CD14-positive monocyte (primary cell): ENCODE results near the gene EN2. TPM values are rescaled to one million over a fixed set of nuclear protein-coding genes. Genes with fewer than 3 reads are reported as not detected.

Experiments
- DNase-seq, 3 donors: peaks; one replicate each; pipeline ENCODE4 v3.0.0-alpha.2; 2011 to 2022
- H2AFZ ChIP-seq: 2 replicates; pipeline ENCODE4 v1.6.0; 2012; ENCODE audit warnings: mild to moderate bottlenecking, low read depth, low read length, inconsistent platforms; ENCODE audit not compliant: insufficient read depth, poor library complexity, severe bottlenecking
- H3K27ac ChIP-seq, 2 donors: 1 replicate in 1 of 2; 2 replicates in 1 of 2; pipeline ENCODE4 v1.5.1; 2012 to 2013; ENCODE audit warnings: low read length in 2 of 2, control low read depth in 1 of 2, inconsistent platforms in 1 of 2, low read depth in 1 of 2, mild to moderate bottlenecking in 1 of 2
- H3K27me3 ChIP-seq, 2 donors: one replicate each; pipeline versions ENCODE4 v1.6.0 to v1.6.1; 2011 to 2013; ENCODE audit warnings: low read length in 2 of 2; ENCODE audit not compliant: control insufficient read depth in 2 of 2, insufficient read depth in 2 of 2
- H3K36me3 ChIP-seq, 2 donors: replicated peaks in 1 of 2; 1 replicate in 1 of 2; 2 replicates in 1 of 2; pipeline versions ENCODE4 v1.5.1 to v1.6.1; 2012 to 2013; ENCODE audit warnings: low read length in 2 of 2, control low read depth in 1 of 2, inconsistent platforms in 1 of 2, mild to moderate bottlenecking in 1 of 2; ENCODE audit not compliant: insufficient read depth in 2 of 2, control insufficient read depth in 1 of 2
- H3K4me1 ChIP-seq, 2 donors: 1 replicate in 1 of 2; 2 replicates in 1 of 2; pipeline versions ENCODE4 v1.5.1 to v1.6.1; 2012 to 2013; ENCODE audit warnings: low read length in 2 of 2, control low read depth in 1 of 2, inconsistent platforms in 1 of 2, mild to moderate bottlenecking in 1 of 2, moderate library complexity in 1 of 2; ENCODE audit not compliant: insufficient read depth in 2 of 2, control insufficient read depth in 1 of 2
- H3K4me2 ChIP-seq: replicated peaks from 2 replicates; pipeline ENCODE3; 2012; ENCODE audit warnings: low read length, moderate library complexity, mild to moderate bottlenecking; ENCODE audit not compliant: poor library complexity, severe bottlenecking; ENCODE audit errors: extremely low read depth
- H3K4me3 ChIP-seq, 3 experiments: fragments of 200-600 bp in 1 of 3; sonication (generic) in 1 of 3; replicated peaks in 1 of 3; 1 replicate in 2 of 3; 2 replicates in 1 of 3; pipeline ENCODE4 v1.5.1; 2011 to 2013; ENCODE audit warnings: low read length in 3 of 3, mild to moderate bottlenecking in 3 of 3, control low read depth in 2 of 3, low read depth in 2 of 3, inconsistent platforms in 1 of 3, moderate library complexity in 1 of 3
- H3K79me2 ChIP-seq: 2 replicates; pipeline ENCODE4 v1.6.0; 2012; ENCODE audit warnings: mild to moderate bottlenecking, control low read depth, inconsistent platforms, low read length, moderate library complexity; ENCODE audit not compliant: insufficient read depth
- H3K9ac ChIP-seq: 2 replicates; pipeline ENCODE4 v1.6.0; 2017; ENCODE audit warnings: low read length, mild to moderate bottlenecking; ENCODE audit not compliant: insufficient read depth, poor library complexity, severe bottlenecking
- H3K9me3 ChIP-seq, 2 donors: replicated peaks in 1 of 2; 1 replicate in 1 of 2; 2 replicates in 1 of 2; pipeline versions ENCODE4 v1.5.1 to v1.6.1; 2012 to 2013; ENCODE audit warnings: low read length in 2 of 2, control low read depth in 1 of 2; ENCODE audit not compliant: control insufficient read depth in 1 of 2, insufficient read depth in 1 of 2
- H4K20me1 ChIP-seq: 2 replicates; pipeline ENCODE4 v1.6.0; 2012; ENCODE audit warnings: mild to moderate bottlenecking, low read length, control low read depth, moderate library complexity; ENCODE audit not compliant: insufficient read depth
- H3K27ac Mint-ChIP-seq, 7 donors: one replicate each; pipeline ENCODE4 v1.8.0; 2020; ENCODE audit warnings: mild to moderate bottlenecking in 7 of 7, mixed read lengths in 7 of 7, moderate library complexity in 6 of 7, inconsistent platforms in 2 of 7
- H3K27me3 Mint-ChIP-seq, 3 donors: one replicate each; pipeline ENCODE4 v1.8.0; 2021 to 2022; ENCODE audit warnings: low read depth in 3 of 3, mild to moderate bottlenecking in 3 of 3, mixed read lengths in 3 of 3, moderate library complexity in 3 of 3, inconsistent platforms in 1 of 3
- H3K36me3 Mint-ChIP-seq, 2 donors: one replicate each; pipeline ENCODE4 v1.8.0; 2020; ENCODE audit warnings: mixed read lengths in 2 of 2, inconsistent platforms in 1 of 2, mild to moderate bottlenecking in 1 of 2
- H3K4me1 Mint-ChIP-seq: one replicate; pipeline ENCODE4 v1.8.0; 2020; ENCODE audit warnings: mild to moderate bottlenecking, mixed read lengths
- H3K4me3 Mint-ChIP-seq, 2 donors: one replicate each; pipeline ENCODE4 v1.8.0; 2020; ENCODE audit warnings: mild to moderate bottlenecking in 2 of 2, mixed read lengths in 2 of 2, moderate library complexity in 1 of 2
- H3K9me3 Mint-ChIP-seq, 7 donors: one replicate each; pipeline ENCODE4 v1.8.0; 2020 to 2022; ENCODE audit warnings: mixed read lengths in 7 of 7, mild to moderate bottlenecking in 6 of 7, moderate library complexity in 6 of 7, inconsistent platforms in 2 of 7
- CTCF ChIP-seq: fragments of 200-600 bp; IDR thresholded peaks from one replicate; pipeline ENCODE4 v1.8.0; 2022; ENCODE audit warnings: antibody characterized with exemption, mild to moderate bottlenecking
- WGBS: methylation state at CpG from one replicate; pipeline ENCODE4 v1.1.5; 2013; ENCODE audit warnings: missing lambda C conversion rate; ENCODE audit not compliant: insufficient coverage; 5-methylcytosine and 5-hydroxymethylcytosine counted together
- intact Hi-C, 2 donors: fragments of 100-400 bp; cut with micrococcal nuclease; formaldehyde crosslinking; loops; one replicate each; pipeline versions ENCODE4 v1.15.0 to v1.15.1; 2023
- polyA plus RNA-seq, 3 donors: library from polyadenylated mRNA; depleted of rRNA in 1 of 3; unstranded in 2 of 3; stranded (reverse) in 1 of 3; fragments of 300-500 nt in 2 of 3; fragments of >200 nt in 1 of 3; fragmentation: Illumina TruSeq in 2 of 3; gene quantifications; 1 replicate in 2 of 3; 2 replicates in 1 of 3; pipeline ENCODE4 v1.2.3, GENCODE V29; 2012 to 2021

The EN2 gene
- polyA plus RNA-seq, 3 donors = not detected

- H3K79me2 ChIP-seq = no peaks in the 10 kb centered on the region
- H3K4me2 ChIP-seq = no peak overlapping the region
- Mint-ChIP-seq H3K27me3 (peaks cover 60 to 81% (median 60%) of the 10 kb centered on the region in 3 donors), H3K36me3 (peaks cover 0 to 4% of the 10 kb centered on the region in 2 donors), H3K9me3 (peaks cover 7 to 19% (median 10%) of the 10 kb centered on the region in 7 donors), H3K27ac (peak overlapping the region in 1 of 7 donors; percentile 20), H3K4me3 (no peak overlapping the region), H3K4me1 (peaks cover 23% of the 10 kb centered on the region)
- H3K36me3 ChIP-seq = no peaks in the 10 kb centered on the region
- H2AFZ ChIP-seq = no peak overlapping the region
- H3K4me1 ChIP-seq = peaks cover 20 to 21% of the 10 kb centered on the region in 2 donors
- no peak overlapping the region for H3K4me3 ChIP-seq
- H3K9ac ChIP-seq = no peak overlapping the region
- no peaks in the 10 kb centered on the region for H4K20me1 ChIP-seq
- peaks cover 7 to 67% of the 10 kb centered on the region in 2 donors for H3K27me3 ChIP-seq
- H3K9me3 ChIP-seq = no peaks in the 10 kb centered on the region
- WGBS = 94% methylated on average over 16 of the region's 16 CpGs
- no peak for TF ChIP-seq CTCF
- intact Hi-C loops = no loop called here
- DNase-seq = no peak
- no peak overlapping the region for H3K27ac ChIP-seq
Measured at GRCh38 chr7:155494551-155494950, 36.6 kb downstream of the EN2 start.

- Histone ChIP-seq H3K4me3 (no peak overlapping the region), H3K4me2 (no peak overlapping the region), H3K4me1 (peaks cover 13 to 14% of the 10 kb centered on the region in 2 donors), H2AFZ (no peak overlapping the region), H4K20me1 (no peaks in the 10 kb centered on the region), H3K9me3 (no peaks in the 10 kb centered on the region), H3K27ac (no peak overlapping the region), H3K79me2 (no peaks in the 10 kb centered on the region), H3K27me3 (peaks cover 12 to 66% of the 10 kb centered on the region in 2 donors), H3K36me3 (no peaks in the 10 kb centered on the region), H3K9ac (no peak overlapping the region)
- Mint-ChIP-seq H3K27me3 (peaks cover 53 to 79% (median 59%) of the 10 kb centered on the region in 3 donors), H3K36me3 (peaks cover 0 to 4% of the 10 kb centered on the region in 2 donors), H3K9me3 (peaks cover 6 to 19% (median 8%) of the 10 kb centered on the region in 7 donors), H3K27ac (peak overlapping the region in 1 of 7 donors; percentile 77), H3K4me1 (peaks cover 15% of the 10 kb centered on the region), H3K4me3 (no peak overlapping the region)
- DNase-seq = no peak
- 92% methylated on average over 12 of the region's 13 CpGs for WGBS
- intact Hi-C loops = no loop called here
- no peak for TF ChIP-seq CTCF
Measured at GRCh38 chr7:155495440-155496248, 37.7 kb downstream of the EN2 start.
